Hematopoietic multipotent progenitor cell treated with erythropoietin and hydrocortisone succinate and interleukin-3 and kit ligand, for 4 days (in vitro differentiated cells): ENCODE results near the gene ISOC1.

ENCODE experiments used
- DNase-seq: peaks from one replicate; pipeline ENCODE4 v3.0.0-alpha.2; 2015

ISOC1 gene

GRCh38 chr5:129094087-129094923, at the start of gene ISOC1:
Gene ISOC1, plus strand, starts transcription at chr5:129094749. Its CDS starts 18 bp downstream, at chr5:129094767.
- peak; percentile 97 for DNase-seq

GRCh38 chr5:129046151-129046550, 48.4 kb upstream of the ISOC1 start:
- DNase-seq: no peak

DNA sequence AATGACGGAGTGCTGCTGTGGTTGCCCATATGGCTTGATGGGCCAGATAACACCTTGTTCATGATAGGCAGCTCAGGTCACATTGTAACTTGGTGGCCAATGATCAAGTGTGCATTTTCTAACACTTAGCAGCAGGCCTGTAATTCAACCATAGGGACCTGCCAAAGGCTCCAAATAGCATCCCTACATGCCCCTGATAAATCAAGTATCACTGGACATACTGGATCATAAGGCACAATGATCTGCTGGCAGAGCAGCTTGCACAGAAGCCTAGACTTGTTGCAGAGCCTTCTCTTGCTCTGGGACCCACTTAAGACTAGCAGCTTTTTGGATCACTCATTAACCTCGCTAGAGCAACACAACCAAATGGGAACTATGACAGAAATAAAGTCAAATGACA, 46.0 kb upstream of the ISOC1 start:
- DNase-seq: no peak

GRCh38 chr5:129049126-129049799, 45.3 kb upstream of the ISOC1 start:
- no peak for DNase-seq

GRCh38 chr5:129051283-129051682, 43.3 kb upstream of the ISOC1 start:
- DNase-seq: no peak

GRCh38 chr5:129053438-129053837, 41.1 kb upstream of the ISOC1 start:
- peak; percentile 6 for DNase-seq

- DNase-seq: no peak
These were observed 37.2 kb upstream of the ISOC1 start for GRCh38 chr5:129057329-129057728.

- DNase-seq: no peak
These were observed 32.7 kb upstream of the ISOC1 start for GRCh38 chr5:129061849-129062248.

DNA sequence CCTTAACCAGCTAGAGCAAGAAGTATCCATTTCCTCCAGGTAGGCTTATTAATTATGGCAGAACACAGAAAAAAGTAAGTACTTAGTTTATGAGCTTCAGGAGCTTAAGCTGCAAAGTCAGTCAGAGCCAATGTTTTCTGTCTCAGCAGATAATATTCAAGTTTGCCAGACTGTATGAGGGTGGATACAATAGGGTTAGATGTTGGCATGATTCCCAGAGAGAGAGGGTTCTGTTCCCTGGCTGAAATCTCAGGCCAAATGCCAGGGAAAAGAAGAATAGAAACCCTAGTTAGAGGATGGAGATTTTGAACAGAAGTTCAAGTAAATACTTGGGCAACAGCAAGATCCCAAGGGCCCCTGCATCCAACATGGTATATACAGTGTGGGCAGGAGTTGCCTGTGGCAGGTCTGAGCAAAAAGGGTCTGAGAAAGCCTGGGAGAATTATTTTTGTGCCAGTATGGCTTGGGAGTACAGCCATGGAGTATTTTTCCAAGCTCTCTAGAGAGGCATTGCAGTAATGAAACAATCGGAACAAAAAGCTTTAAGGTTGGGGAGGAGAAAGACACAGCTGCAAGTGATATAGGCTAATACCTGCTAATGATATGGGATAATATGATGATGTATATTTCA, 31.0 kb upstream of the ISOC1 start:
- DNase-seq: peak; percentile 21

DNA sequence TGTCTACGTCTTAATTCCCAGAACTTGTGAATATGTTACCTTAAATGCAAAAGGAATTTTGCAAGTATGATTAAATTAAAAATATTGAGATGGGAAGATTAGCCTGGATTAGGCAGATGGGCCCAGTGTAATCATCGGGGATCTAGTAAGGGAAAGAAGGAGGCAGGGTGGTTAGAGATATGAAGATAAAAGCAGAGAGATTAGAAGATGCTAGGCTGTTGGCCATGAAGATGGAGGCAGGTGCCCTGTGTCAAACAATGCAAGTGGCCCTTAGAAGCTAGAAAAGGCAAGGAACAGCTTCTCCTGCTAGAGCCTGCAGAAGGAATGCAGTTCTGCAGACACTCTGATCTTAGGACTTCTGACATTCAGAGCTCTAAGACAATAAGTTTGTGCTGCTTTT, 28.8 kb upstream of the ISOC1 start:
- no peak for DNase-seq

DNA sequence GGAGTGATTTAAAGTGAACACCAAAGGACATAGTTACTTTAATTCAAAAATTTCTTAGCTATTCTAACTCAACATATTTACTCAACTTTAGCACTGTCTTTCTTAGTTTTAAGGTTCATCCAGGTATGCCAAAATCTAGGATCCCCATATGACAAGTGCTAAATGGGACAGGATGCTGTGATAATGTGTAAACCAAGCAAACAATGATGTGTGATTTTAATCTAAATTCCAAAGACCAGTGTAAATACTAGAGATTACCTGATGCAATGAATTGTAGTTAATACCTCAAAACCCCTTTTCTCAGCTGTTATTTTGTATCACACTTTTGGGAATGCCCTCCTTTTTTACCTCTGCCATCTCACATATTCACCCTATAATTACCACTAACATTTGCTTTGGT, 26.8 kb upstream of the ISOC1 start:
- no peak for DNase-seq

- no peak for DNase-seq
These were observed 25.3 kb upstream of the ISOC1 start for GRCh38 chr5:129069292-129069691.

GRCh38 chr5:129073111-129073510, 21.4 kb upstream of the ISOC1 start:
- DNase-seq: no peak

GRCh38 chr5:129074903-129075302, 19.6 kb upstream of the ISOC1 start:
- no peak for DNase-seq

DNA sequence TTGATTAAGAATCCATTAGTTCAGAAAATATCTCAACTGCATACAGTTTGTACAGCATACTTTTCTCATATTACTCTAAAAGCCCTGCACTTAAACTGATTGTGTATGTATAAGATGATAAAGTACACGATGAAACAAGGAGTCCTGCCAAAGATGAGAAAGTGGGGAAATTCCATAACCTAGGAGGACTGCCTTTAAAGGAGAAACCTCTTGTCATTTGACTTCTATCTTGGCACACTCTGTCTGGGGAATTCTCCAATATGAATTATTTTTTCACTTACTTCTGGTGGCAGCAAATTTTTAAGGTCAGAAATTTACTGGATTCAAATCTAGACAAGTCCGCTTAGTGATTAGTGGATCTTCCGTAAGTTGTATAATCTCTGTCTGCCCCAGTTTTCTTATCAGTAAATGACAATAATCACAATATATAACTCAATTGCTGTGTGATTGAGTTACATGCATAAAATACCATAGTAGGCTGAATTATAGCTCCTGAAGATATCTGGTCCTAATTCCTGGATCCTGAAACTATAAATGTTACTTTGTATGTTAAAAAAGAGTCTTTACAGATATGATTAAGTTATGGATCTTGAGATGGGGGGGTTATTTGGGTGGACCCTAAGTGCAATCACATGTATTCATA, 17.0 kb upstream of the ISOC1 start:
- DNase-seq: no peak

DNA sequence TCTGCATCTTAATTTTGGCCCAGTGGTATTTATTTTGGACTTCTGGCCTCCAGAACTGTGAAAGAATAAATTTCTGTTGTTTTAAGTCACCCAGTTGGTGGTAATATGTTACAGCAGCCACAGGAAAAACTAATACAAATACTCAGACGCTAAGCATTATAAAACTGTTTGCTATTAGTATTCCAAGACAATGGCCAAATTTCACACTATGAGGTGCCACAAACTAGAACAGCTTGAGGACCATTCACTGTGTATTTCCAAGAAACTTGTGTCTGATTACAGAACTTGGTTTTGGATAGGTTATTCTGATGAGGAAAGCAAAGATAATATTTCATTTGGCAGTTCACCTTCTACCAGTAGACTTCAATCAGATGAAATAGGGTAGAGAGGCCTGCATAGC, 16.3 kb upstream of the ISOC1 start:
- no peak for DNase-seq

- DNase-seq: no peak
These were observed 15.9 kb upstream of the ISOC1 start for GRCh38 chr5:129078660-129079059.

DNA sequence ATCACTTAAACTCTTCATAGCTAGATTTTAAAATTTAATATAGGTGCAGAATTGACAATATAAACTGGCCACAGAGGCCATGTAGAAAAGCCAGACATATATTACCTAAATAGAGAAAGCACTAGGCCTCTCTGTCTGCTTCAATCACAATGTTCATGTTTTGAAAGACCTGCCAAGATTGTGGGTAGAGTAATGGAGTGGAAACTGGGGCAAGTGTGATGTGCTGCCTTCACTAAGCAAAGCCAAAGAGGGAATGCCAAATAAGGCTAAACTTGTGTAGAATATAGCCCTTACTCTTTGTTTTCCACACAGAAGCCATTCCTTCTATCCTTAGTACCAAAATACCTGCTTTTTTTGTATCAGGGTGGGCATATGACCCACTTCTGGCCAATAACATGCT, 15.1 kb upstream of the ISOC1 start:
- DNase-seq: no peak

DNA sequence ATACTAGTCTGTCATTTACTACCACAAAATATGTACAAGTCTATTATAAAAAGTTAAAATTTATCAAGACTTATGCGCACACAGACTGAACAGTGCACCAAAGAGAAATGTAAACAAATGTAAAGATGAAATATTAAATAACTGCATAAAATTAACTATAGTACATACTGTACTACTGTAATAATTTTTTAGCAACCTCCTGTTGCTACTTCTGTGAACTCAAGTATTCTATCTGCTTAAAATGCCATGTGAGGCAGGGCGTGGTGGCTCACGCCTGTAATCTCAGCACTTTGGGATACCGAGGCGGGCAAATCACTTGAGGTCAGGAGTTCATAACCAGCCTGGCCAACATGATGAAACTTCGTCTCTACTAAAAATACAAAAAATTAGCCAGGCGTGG, 13.8 kb upstream of the ISOC1 start:
- DNase-seq: no peak

DNA sequence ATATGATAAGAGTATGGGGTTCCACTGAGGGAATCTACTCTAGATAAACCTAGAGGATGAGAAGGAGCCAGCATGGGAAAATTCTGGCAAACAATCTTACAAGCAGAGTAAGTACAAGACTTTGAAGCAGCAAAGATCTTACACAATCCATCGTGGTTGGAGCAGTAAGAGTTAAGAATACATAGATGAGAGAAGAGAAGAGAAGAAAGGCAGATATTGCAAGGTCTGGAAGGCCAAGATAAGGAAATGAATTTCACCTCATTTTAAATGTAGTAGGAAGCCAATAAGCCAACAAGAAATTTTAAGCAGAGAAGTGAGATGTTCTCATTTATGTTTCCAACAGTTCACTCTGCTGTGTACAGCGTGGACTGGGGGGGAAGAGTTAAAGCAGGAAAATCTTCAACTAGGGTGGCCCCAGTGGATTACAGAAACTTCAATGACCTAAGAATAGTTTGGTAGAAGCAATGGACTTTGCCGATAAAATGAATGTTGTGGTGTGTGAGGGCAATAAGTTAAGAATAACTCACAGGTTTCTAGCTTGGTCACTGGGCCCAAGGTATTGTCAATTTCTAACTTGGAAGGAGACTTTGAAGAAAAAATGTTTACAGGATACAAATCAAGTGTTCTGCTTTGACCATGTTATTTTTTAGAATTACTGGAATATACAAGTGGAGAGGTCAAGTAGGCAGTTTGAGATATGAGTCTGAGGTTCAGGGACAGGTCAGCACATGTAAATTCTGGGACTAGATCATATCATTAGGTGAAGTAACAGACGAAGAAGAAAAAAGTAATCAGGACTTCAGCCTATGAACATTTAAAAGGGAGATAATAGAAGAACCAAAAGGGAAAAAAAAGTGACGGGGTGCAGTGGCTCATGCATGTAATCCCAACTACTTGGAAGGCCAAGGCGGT, 12.1 kb upstream of the ISOC1 start:
- DNase-seq: peak; percentile 84

DNA sequence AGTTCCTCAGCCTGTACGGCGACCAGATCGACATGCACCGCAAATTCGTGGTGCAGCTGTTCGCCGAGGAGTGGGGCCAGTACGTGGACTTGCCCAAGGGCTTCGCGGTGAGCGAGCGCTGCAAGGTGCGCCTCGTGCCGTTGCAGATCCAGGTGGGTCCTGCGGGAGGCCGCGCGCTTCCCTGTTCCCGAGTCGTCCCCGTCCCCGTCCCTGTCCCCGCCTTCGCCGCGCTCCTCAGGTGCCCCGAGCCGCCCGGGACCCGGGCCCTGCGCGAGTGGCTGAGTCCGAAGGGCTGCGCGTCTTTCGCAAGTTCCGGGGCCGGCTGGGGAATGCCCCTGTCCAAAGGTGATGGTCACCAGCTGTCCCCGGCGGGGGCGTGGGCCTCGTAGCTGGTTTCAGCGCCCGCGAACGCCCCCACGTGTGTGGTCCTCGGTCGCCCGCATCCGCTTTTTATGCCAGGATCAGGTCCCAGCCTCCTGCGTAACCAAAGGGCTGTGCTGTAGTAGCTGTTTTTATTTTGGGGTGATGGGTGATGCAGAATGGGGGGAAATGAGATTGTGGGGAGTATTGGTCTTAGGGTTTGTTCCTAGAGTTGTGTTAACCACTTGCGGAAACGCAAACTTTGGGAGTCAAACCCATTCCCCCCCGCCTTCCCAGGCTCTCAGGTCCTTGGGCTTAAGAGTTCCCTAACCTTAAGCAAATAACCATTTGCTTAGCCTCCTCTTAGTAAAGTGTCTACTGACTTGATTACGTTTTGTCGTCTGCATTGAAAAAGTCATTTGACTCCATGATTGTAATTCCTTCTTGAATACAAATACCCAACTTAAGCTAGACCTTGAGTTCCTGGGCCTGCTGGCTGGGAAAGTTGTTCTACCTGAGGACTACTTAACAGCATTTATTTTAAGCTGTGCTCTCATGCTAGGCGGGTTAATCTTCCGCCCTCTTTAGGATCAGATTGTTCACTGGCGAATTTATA, 663 bp downstream of the ISOC1 start:
- peak; percentile 75 for DNase-seq
